ENCODE measurements around the gene CYTL1.
"Not testable (repeated sequence)": the region's sequence is repeated elsewhere in the genome, so short reads cannot be mapped to it uniquely, and the experiment has no call there.

The CYTL1 gene

DNA sequence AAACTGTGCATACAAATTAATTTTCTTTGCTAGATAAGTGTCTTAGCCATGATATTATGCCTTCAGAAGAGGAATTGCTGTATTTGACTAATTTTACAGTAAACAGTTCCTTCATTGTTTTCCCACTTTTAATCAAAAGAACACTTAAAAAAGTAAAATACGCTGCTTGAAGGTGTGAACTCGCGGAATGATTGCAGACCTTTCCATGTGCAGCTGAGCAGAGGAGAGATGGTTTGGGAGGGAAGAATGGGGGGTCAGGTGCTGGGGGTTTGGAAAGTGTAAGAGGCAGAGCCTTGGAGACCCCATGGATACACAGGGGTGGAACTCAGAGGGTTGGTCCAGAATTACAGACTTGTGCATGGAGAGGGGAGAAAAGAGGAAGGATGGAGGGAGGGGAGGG, 15.3 kb downstream of the CYTL1 start:
- Histone ChIP-seq H3K4me1 (peaks cover 0 to 19% (median 10%) of the 10 kb centered on the region in 10 experiments; a peak in 12 of 20 replicates), H3K4me3 (no peak overlapping the region), H3K36me3 (no peaks in the 10 kb centered on the region), H3K4me2 (no peak overlapping the region), H3K27me3 (no peaks in the 10 kb centered on the region), H3K9ac (no peak overlapping the region), H4K20me1 (no peaks in the 10 kb centered on the region), H3K27ac (no peak overlapping the region), H3K9me3 (replicated peaks in 1 of 11) (no peaks in the 10 kb centered on the region)
- no peak for TF ChIP-seq Cebpa-rat (IDR thresholded peaks at IDR 0.05)

DNA sequence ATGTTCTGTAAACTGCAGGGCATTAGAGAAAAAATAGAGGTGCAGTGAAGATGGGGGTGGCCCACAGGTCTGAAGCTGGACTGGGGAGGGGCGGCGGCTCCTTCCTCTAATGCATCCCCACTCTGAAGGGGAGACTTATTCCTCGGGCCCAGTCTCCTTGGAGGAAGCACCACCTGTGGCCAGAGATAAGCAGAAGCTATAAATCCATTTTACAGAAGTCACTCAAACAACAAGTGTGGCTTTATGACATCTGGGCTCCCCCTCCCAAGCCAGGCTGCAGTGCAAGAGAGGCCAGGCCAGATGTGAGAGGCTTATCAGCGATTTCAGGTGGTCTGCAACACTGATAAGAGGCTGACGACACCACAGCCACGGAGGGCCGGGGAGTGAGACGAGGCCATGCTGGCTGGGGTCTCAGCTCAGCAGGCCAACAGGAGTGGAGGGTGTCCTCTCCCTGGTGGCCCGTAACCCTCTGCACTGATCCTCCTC, 15.8 kb downstream of the CYTL1 start:
- TF ChIP-seq Cebpa-rat (IDR thresholded peaks at IDR 0.05): no peak
- Histone ChIP-seq H3K9ac (no peak overlapping the region), H4K20me1 (no peaks in the 10 kb centered on the region), H3K4me3 (no peak overlapping the region), H3K27ac (no peak overlapping the region), H3K4me2 (no peak overlapping the region), H3K4me1 (peaks cover 0 to 19% (median 10%) of the 10 kb centered on the region in 10 experiments; a peak in 12 of 20 replicates), H3K27me3 (no peaks in the 10 kb centered on the region), H3K36me3 (no peaks in the 10 kb centered on the region), H3K9me3 (replicated peaks in 1 of 11) (no peaks in the 10 kb centered on the region)

DNA sequence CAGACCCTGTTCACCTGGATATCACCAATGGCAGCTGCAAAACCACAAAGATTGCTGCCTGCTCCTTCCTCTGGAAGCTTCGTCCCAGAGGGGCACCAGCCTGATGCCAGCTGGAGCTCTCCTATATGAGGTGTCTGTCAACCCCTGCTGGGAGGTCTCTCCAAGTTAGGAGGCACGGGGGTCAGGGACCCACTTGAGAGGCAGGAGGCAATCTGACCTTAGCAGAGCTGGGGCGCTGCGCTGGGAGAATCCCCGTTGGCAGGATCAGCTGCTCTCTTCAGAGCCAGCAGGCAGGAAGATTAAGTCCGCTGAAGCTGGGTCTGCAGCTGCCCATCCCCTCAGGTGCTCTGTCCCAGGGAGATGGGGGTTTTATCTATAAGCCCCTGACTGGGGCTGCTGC, 17.6 kb downstream of the CYTL1 start:
- H3K9ac ChIP-seq; H3K4me3 ChIP-seq; H3K36me3 ChIP-seq; H3K27ac ChIP-seq; H4K20me1 ChIP-seq; H3K27me3 ChIP-seq; H3K9me3 ChIP-seq (replicated peaks in 1 of 11): not testable (repeated sequence)
- Histone ChIP-seq H3K4me1 (peaks cover 0 to 19% (median 10%) of the 10 kb centered on the region in 10 experiments; a peak in 12 of 20 replicates), H3K4me2 (peak overlapping the region in 8 of 11 experiments; percentile 32 to 64 (median 48); a peak in 15 of 22 replicates)

DNA sequence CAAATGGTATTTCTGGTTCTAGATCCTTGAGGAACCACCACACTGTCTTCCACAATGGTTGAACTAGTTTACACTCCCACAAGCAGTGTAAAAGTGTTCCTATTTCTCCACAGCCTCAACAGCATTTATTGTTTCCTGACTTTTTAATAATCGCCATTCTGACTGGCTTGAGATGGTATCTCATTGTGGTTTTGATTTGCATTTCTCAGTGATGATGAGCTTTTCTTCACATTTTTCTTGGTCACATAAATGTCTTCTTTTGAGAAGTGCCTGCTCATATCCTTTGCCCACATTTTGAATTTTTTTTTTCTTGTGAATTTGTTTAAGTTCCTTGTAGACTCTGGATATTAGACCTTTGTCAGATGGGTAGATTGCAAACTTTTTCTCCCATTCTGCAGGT, 22.3 kb downstream of the CYTL1 start:
- not testable (repeated sequence) for H3K4me2 ChIP-seq; H3K9me3 ChIP-seq (replicated peaks in 1 of 11); H4K20me1 ChIP-seq; H3K27ac ChIP-seq; H3K27me3 ChIP-seq; H3K4me3 ChIP-seq; H3K36me3 ChIP-seq; H3K9ac ChIP-seq
- peaks cover 0 to 19% (median 18%) of the 10 kb centered on the region in 10 experiments; a peak in 17 of 20 replicates for H3K4me1 ChIP-seq

DNA sequence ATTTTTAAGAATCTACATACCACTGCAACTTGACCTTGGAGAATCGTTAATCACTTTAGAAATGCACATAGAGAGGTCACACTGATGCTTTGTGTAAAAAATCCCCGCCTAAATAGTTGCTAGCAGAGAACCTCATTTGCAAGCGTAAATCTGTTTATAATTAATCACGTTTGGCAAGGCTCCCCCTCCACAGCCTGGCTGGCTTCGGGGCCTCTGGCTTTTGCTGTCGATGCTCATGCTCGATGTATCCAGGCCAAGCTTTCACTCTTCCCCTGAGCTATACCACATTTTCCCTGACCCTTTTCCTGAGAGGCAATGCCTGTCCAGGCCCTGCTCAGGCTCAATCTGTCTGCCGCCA, 23.4 kb downstream of the CYTL1 start:
- Histone ChIP-seq H3K27me3 (no peaks in the 10 kb centered on the region), H3K36me3 (no peaks in the 10 kb centered on the region), H4K20me1 (no peaks in the 10 kb centered on the region), H3K4me1 (peaks cover 5 to 21% (median 12%) of the 10 kb centered on the region in 10 experiments; a peak in 18 of 20 replicates), H3K9me3 (replicated peaks in 1 of 11) (no peaks in the 10 kb centered on the region), H3K4me2 (peak overlapping the region in 1 of 11 experiments; percentile 57; a peak in 2 of 22 replicates), H3K27ac (no peak overlapping the region), H3K9ac (no peak overlapping the region), H3K4me3 (no peak overlapping the region)
- no peak for TF ChIP-seq Cebpa-rat (IDR thresholded peaks at IDR 0.05)

DNA sequence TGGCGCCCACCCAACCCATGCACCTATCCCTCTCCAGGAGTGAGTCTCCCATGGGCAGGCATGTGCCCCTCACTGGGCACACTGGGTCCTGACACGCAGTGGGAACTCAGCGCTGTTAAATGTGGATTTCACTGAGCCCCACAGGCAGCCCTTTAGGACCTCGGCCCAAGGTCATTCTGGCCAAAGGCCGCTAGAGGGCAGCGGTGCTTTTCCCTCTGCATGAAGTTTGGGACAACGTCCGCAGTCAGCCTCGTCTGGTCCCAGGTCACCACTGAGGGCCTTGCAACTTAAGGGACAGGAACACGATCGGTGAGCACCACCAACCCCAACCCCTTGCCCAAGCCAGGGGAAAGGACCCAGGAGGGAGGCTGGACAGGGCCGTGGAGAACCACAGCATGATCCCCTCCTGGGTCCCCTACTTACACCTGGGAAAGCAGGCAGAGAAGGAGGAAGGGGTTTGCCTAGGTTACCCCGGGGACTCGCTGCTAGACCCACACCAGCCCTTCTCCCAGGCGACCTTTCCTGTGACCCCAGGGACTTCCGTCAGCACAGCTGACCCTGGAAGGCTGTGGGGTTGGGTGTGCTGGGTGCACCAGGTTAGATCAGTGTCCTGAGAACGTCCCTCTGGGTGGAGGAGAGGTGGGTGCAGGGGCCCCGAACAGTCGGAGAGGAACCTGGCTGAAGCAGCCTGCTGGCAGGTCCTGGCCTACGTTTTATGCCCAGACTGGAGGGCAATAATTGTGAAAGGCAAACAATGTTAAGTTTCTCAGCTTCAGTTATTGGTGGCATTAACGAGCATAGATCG, 24.0 kb downstream of the CYTL1 start:
- no peaks in the 10 kb centered on the region for H3K36me3 ChIP-seq
- TF ChIP-seq Cebpa-rat (IDR thresholded peaks at IDR 0.05): no peak
- peak overlapping the region in 7 of 11 experiments; percentile 7 to 46 (median 34); a peak in 8 of 22 replicates for H3K9ac ChIP-seq
- no peak overlapping the region for H3K4me3 ChIP-seq
- H3K4me2 ChIP-seq: peak overlapping the region; percentile 51 to 75 (median 60)
- no peaks in the 10 kb centered on the region for H3K9me3 ChIP-seq (replicated peaks in 1 of 11)
- H3K27ac ChIP-seq: peak overlapping the region in 1 of 11 experiments; percentile 6; a peak in 1 of 22 replicates
- H3K27me3 ChIP-seq: no peaks in the 10 kb centered on the region
- H3K4me1 ChIP-seq: peaks cover 5 to 23% (median 12%) of the 10 kb centered on the region in 10 experiments; a peak in 18 of 20 replicates
- H4K20me1 ChIP-seq: no peaks in the 10 kb centered on the region

DNA sequence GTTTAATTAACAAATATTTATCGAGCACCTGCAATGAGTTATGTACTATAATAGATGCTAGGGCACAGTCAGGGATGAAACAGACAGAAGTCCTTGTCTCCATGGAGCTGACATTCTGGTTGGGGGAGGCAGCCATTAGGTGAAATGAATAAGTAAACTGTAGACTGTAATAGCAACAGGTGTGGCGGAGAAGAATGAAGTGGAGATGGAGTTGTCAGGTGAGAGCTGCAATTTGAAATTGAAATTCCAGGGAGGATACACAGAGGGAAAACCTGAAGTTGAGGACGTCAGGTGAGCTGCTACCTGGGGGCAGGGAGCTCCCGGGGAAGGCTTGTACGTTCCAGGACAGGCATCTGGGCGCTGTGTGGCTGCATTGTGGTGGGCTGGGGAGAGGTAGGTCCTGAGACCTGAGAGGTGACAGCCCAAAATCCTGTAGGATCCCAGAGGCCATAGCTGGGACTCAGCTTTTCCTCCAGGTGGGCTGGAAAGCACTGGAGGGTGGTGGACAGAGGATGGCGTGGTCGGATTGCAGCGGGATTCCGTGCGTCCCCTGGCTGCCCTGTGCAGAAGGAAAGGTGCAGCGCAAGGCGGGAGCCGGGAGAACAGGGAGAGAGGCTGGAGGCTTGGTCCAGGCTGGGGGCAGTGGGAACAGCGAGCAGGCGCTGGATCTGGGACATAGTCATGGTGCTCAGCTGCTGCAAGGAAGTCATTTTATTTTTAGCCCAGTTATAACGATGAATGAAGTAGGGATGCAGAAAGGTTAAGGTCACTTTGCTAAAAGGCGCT, 24.8 kb downstream of the CYTL1 start:
- H3K9me3 ChIP-seq (replicated peaks in 1 of 11): no peaks in the 10 kb centered on the region
- no peaks in the 10 kb centered on the region for H3K36me3 ChIP-seq
- H4K20me1 ChIP-seq: no peaks in the 10 kb centered on the region
- H3K4me2 ChIP-seq: peak overlapping the region; percentile 23 to 74 (median 57); a peak in 14 of 22 replicates
- no peak overlapping the region for H3K4me3 ChIP-seq
- peaks cover 5 to 23% (median 12%) of the 10 kb centered on the region in 10 experiments; a peak in 18 of 20 replicates for H3K4me1 ChIP-seq
- H3K27me3 ChIP-seq: no peaks in the 10 kb centered on the region
- TF ChIP-seq Cebpa-rat (IDR thresholded peaks at IDR 0.05): no peak
- H3K9ac ChIP-seq: peak overlapping the region in 3 of 11 experiments; percentile 6 to 21 (median 7); a peak in 3 of 22 replicates
- H3K27ac ChIP-seq: peak overlapping the region in 1 of 11 experiments; percentile 6; a peak in 1 of 22 replicates

DNA sequence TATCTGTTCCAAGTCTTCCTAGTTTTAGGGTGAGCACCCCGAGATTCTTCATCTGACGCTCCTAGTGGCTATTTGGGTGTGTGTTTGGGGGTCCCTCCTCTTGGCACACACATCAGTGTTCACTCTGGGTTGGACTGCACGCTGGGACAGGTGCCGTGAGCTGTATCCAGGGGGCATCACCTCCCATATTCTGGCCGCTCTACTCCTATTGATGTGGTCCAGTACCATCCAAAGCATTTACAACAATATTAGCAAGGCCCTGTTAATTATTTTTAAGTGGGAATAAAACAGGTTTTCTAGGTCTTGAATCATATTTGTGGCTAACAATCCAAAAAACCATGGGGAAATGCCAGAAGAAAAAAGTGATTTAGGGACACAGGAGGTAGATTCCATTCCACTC, 26.4 kb downstream of the CYTL1 start:
- no peak for TF ChIP-seq Cebpa-rat (IDR thresholded peaks at IDR 0.05)
- Histone ChIP-seq H3K9me3 (replicated peaks in 1 of 11) (no peaks in the 10 kb centered on the region), H3K36me3 (no peaks in the 10 kb centered on the region), H3K27ac (no peak overlapping the region), H3K9ac (no peak overlapping the region), H4K20me1 (no peaks in the 10 kb centered on the region), H3K4me1 (peaks cover 5 to 23% (median 12%) of the 10 kb centered on the region in 10 experiments; a peak in 18 of 20 replicates), H3K27me3 (no peaks in the 10 kb centered on the region), H3K4me3 (no peak overlapping the region), H3K4me2 (no peak overlapping the region)

DNA sequence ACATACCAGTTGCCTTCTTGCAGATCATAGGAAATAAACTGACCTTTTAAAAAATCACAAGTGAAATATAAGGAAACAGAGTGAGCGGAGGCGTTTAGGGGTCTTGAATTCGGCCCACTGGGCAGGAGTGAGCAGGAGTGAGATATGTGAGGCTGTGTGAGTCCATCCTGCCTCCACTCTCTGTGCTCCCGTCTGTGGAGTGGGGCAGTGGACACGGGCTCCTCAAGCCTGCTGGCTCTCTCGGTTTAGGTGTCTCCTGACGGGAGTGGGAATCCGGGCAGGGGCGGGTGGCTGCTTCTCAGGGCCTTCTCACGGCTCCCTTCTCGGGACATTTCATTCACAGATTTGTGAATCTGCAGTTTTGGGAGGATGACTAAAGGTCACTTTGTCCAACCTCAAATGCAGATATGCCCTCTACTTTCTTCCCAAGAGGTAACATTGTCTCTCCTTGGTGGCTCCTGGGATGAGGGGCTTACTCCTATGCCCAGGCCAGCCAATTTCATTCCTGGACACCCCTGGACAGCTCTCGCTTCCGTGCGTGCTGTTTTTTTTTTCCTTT, 27.6 kb downstream of the CYTL1 start:
- TF ChIP-seq Cebpa-rat (IDR thresholded peaks at IDR 0.05): no peak
- Histone ChIP-seq H3K9me3 (replicated peaks in 1 of 11) (no peaks in the 10 kb centered on the region), H3K4me3 (no peak overlapping the region), H3K9ac (no peak overlapping the region), H3K36me3 (no peaks in the 10 kb centered on the region), H4K20me1 (no peaks in the 10 kb centered on the region), H3K4me2 (peak overlapping the region in 3 of 11 experiments; percentile 5 to 37 (median 25); a peak in 6 of 22 replicates), H3K4me1 (peaks cover 5 to 23% (median 12%) of the 10 kb centered on the region in 10 experiments; a peak in 18 of 20 replicates), H3K27ac (peak overlapping the region in 2 of 11 experiments; percentile 7 to 23; a peak in 1 of 22 replicates), H3K27me3 (no peaks in the 10 kb centered on the region)
